HepG2 (cell line): ENCODE data around the gene KRTAP3-3. TPM values are rescaled to one million over a fixed set of nuclear protein-coding genes. Genes with fewer than 3 reads are reported as not detected.

Experiments
- ATAC-seq: fragments of 200-7000 bp; cut with Tn5 transposase; 3 replicates; pipeline ENCODE4 v1.9.1; 2020; ENCODE audit warnings: mild to moderate bottlenecking, moderate library complexity
- BruUV-seq: library from RNA; stranded (reverse); fragments of 400-500 nt; replicated peaks from 2 replicates; lab custom pipeline; 2021; lab: Mats Ljungman, UMichigan
- CTCF ChIA-PET: fragments of 300-600 bp; formaldehyde crosslinking; extraction: SDS; loops from one replicate; lab custom pipeline; 2021; ENCODE audit warnings: low total read pairs, inconsistent platforms, low intra/inter-chr PET ratio; lab: Yijun Ruan, JAX
- POLR2A ChIA-PET: fragments of 350-600 bp; sonication (Branson Sonifier 250); formaldehyde crosslinking; loops from one replicate; lab custom pipeline; 2020; ENCODE audit warnings: antibody characterized with exemption, inconsistent platforms; lab: Yijun Ruan, JAX
- DNase-seq: peaks from one replicate; pipeline ENCODE4 v3.0.0-alpha.2; 2015; ENCODE audit warnings: low spot score
- FAIRE-seq: peaks from 3 replicates; lab custom pipeline; 2011; peaks lifted over from hg19 to GRCh38; lab: Jason Lieb, UNC
- H2AFZ ChIP-seq: one replicate; pipeline ENCODE4 v1.6.1; 2011; ENCODE audit warnings: low read length, inconsistent platforms
- H3K27ac ChIP-seq: fragments of 300-600 bp; 3 replicates; pipeline ENCODE4 v1.8.0; 2011; ENCODE audit warnings: mixed run types, mild to moderate bottlenecking, mixed read lengths, low read length, inconsistent platforms; ENCODE audit not compliant: insufficient read depth; ENCODE audit errors: extremely low read length
- H3K27me3 ChIP-seq, 2 experiments: fragments of 200-600 bp in 1 of 2; 2 replicates in 1 of 2; 3 replicates in 1 of 2; pipeline versions ENCODE4 v1.6.0 to v1.8.0; 2011; ENCODE audit warnings: low read length in 2 of 2, mild to moderate bottlenecking in 2 of 2, moderate library complexity in 2 of 2, inconsistent platforms in 1 of 2; ENCODE audit not compliant: insufficient read depth in 2 of 2, control insufficient read depth in 1 of 2
- H3K36me3 ChIP-seq, 2 experiments: fragments of 200-600 bp in 1 of 2; replicated peaks in 1 of 2; 2 replicates in 1 of 2; 3 replicates in 1 of 2; pipeline versions ENCODE4 v1.5.1 to v1.8.0; 2011; ENCODE audit warnings: low read length in 2 of 2, inconsistent platforms in 1 of 2; ENCODE audit not compliant: insufficient read depth in 2 of 2, control insufficient read depth in 1 of 2
- H3K4me1 ChIP-seq: 2 replicates; pipeline ENCODE4 v1.5.1; 2012; ENCODE audit warnings: low read length, inconsistent platforms; ENCODE audit not compliant: insufficient read depth
- H3K4me2 ChIP-seq: 2 replicates; pipeline ENCODE4 v1.6.0; 2011; ENCODE audit warnings: low read depth, low read length, inconsistent platforms
- H3K4me3 ChIP-seq, 3 experiments: fragments of 200-600 bp in 1 of 3; sonication (generic), shearing (Covaris generic) in 1 of 3; replicated peaks in 1 of 3; 2 replicates each; pipeline ENCODE4 v1.5.1; 2011 to 2016; ENCODE audit warnings: low read length in 3 of 3, inconsistent platforms in 2 of 3, low read depth in 2 of 3, mild to moderate bottlenecking in 2 of 3, control low read depth in 1 of 3, mixed read lengths in 1 of 3; ENCODE audit not compliant: insufficient read depth in 1 of 3
- H3K79me2 ChIP-seq: one replicate; pipeline ENCODE4 v1.6.1; 2011; ENCODE audit warnings: low read length, inconsistent platforms; ENCODE audit not compliant: insufficient read depth
- H3K9ac ChIP-seq: 2 replicates; pipeline ENCODE4 v1.6.0; 2011; ENCODE audit warnings: mild to moderate bottlenecking, low read depth, low read length, inconsistent platforms; ENCODE audit not compliant: insufficient read depth
- H3K9me3 ChIP-seq: 2 replicates; pipeline ENCODE4 v1.5.1; 2012; ENCODE audit warnings: mild to moderate bottlenecking, low read length
- H4K20me1 ChIP-seq: 2 replicates; pipeline ENCODE4 v1.6.0; 2011; ENCODE audit warnings: inconsistent platforms, mild to moderate bottlenecking, low read length, moderate library complexity; ENCODE audit not compliant: insufficient read depth
- ASH2L ChIP-seq: fragments of 300-600, 200-600 bp; sonication (generic); IDR thresholded peaks from 2 replicates; pipeline ENCODE4 v1.7.0; 2017; ENCODE audit warnings: low read depth, mild to moderate bottlenecking, moderate library complexity, mixed read lengths, low read length; ENCODE audit not compliant: insufficient read length
- ATF6 ChIP-seq: sonication (generic); formaldehyde crosslinking; conservative IDR thresholded peaks from 2 replicates; pipeline ENCODE4 v1.4.0; 2020; ENCODE audit warnings: missing genetic modification reagents
- CREB1 ChIP-seq, 2 experiments: fragments of 450-650 bp in 1 of 2; IDR thresholded peaks; 2 replicates each; pipeline ENCODE4 v1.6.1; 2016 to 2017; ENCODE audit warnings: control low read depth in 1 of 2, mild to moderate bottlenecking in 1 of 2, missing compliant biosample characterization in 1 of 2, missing genetic modification characterization in 1 of 2
- DR1 ChIP-seq: sonication (generic); formaldehyde crosslinking; IDR thresholded peaks from 2 replicates; pipeline ENCODE4 v1.8.0; 2021; ENCODE audit warnings: mild to moderate bottlenecking, missing genetic modification reagents, inconsistent platforms
- EP300 ChIP-seq, 3 experiments: sonication (generic) in 1 of 3; formaldehyde crosslinking in 1 of 3; IDR thresholded peaks; 2 replicates each; pipeline versions ENCODE4 v1.5.1 to v1.6.1; 2011 to 2020; ENCODE audit warnings: low read depth in 2 of 3, low read length in 2 of 3, borderline replicate concordance in 1 of 3, improper control_type of control experiment in 1 of 3, mild to moderate bottlenecking in 1 of 3, missing genetic modification reagents in 1 of 3, moderate library complexity in 1 of 3
- GPN1 ChIP-seq: sonication (generic); formaldehyde crosslinking; IDR thresholded peaks from 2 replicates; pipeline ENCODE4 v1.5.1; 2020; ENCODE audit warnings: missing genetic modification reagents, borderline replicate concordance
- HNF4A ChIP-seq: sonication (generic); formaldehyde crosslinking; IDR thresholded peaks from 2 replicates; pipeline ENCODE4 v1.4.0; 2020; ENCODE audit warnings: missing genetic modification reagents
- HNF4G ChIP-seq, 2 experiments: sonication (generic) in 1 of 2; formaldehyde crosslinking in 1 of 2; IDR thresholded peaks; 2 replicates each; pipeline versions ENCODE4 v1.4.0 to v1.6.1; 2011 to 2020; ENCODE audit warnings: borderline replicate concordance in 2 of 2, low read depth in 2 of 2, mild to moderate bottlenecking in 2 of 2, low read length in 1 of 2, missing genetic modification reagents in 1 of 2, moderate library complexity in 1 of 2
- JUND ChIP-seq: sonication (generic); formaldehyde crosslinking; IDR thresholded peaks from 2 replicates; pipeline ENCODE4 v1.8.0; 2022; ENCODE audit warnings: mild to moderate bottlenecking, missing genetic modification reagents
- MAFF ChIP-seq: IDR thresholded peaks from 2 replicates; pipeline ENCODE4 v1.6.1; 2011; ENCODE audit warnings: low read depth, low read length, improper control_type of control experiment
- MIXL1 ChIP-seq: IDR thresholded peaks from 2 replicates; pipeline ENCODE4 v1.6.1; 2016
- NCOA2 ChIP-seq: sonication (generic); formaldehyde crosslinking; IDR thresholded peaks from 2 replicates; pipeline ENCODE4 v1.8.0; 2022; ENCODE audit warnings: inconsistent platforms
- NR2C2 ChIP-seq: sonication (generic); formaldehyde crosslinking; IDR thresholded peaks from 2 replicates; pipeline ENCODE4 v1.4.0; 2020; ENCODE audit warnings: missing genetic modification reagents, mild to moderate bottlenecking, moderate library complexity, borderline replicate concordance
- NR2F2 ChIP-seq: IDR thresholded peaks from 2 replicates; pipeline ENCODE4 v1.6.1; 2012; ENCODE audit warnings: low read depth, inconsistent platforms, borderline replicate concordance
- NR2F6 ChIP-seq, 2 experiments: IDR thresholded peaks; 2 replicates each; pipeline ENCODE4 v1.6.1; 2016; ENCODE audit warnings: antibody characterized with exemption in 1 of 2, mild to moderate bottlenecking in 1 of 2
- PPARG ChIP-seq: conservative IDR thresholded peaks from 2 replicates; pipeline ENCODE4 v1.6.1; 2016; ENCODE audit warnings: missing biosample characterization, missing genetic modification reagents
- RARA ChIP-seq: IDR thresholded peaks from 2 replicates; pipeline ENCODE4 v1.6.1; 2016; ENCODE audit warnings: missing genetic modification reagents, missing compliant biosample characterization
- RXRB ChIP-seq: IDR thresholded peaks from 2 replicates; pipeline ENCODE4 v1.6.1; 2016; ENCODE audit warnings: borderline replicate concordance, missing genetic modification reagents, missing compliant biosample characterization
- SSRP1 ChIP-seq: IDR thresholded peaks from 2 replicates; pipeline ENCODE4 v1.6.1; 2016; ENCODE audit warnings: control low read depth
- TEAD3 ChIP-seq: optimal IDR thresholded peaks from 2 replicates; pipeline ENCODE3; 2016; ENCODE audit warnings: borderline replicate concordance
- TFDP1 ChIP-seq: IDR thresholded peaks from 2 replicates; pipeline ENCODE4 v1.6.1; 2016; ENCODE audit warnings: missing compliant biosample characterization, missing genetic modification reagents, borderline replicate concordance
- whole genome bisulfite sequencing: methylation state at CpG from one replicate; pipeline ENCODE4 v1.1.6; 2017; ENCODE audit warnings: low lambda C conversion rate; 5-methylcytosine and 5-hydroxymethylcytosine counted together
- in situ Hi-C: cut with HindIII; loops from 2 replicates; pipeline ENCODE4 v1.10.0; 2017; ENCODE audit warnings: low pct_unique_long_range_greater_than_20kb; ENCODE audit not compliant: extremely low pct_ligation_motif_present
- intact Hi-C: fragments of 100-400 bp; cut with micrococcal nuclease; formaldehyde crosslinking; loops from one replicate; pipeline ENCODE4 v1.10.0; 2022; ENCODE audit not compliant: unreplicated experiment
- polyA plus RNA-seq, 8 experiments: library from polyadenylated mRNA; depleted of rRNA in 3 of 8; stranded (reverse) in 7 of 8; unstranded in 1 of 8; fragments of >200 nt; fragmentation: Illumina TruSeq in 4 of 8; extraction: Trizol in 4 of 8; gene quantifications; 2 replicates each; pipeline versions ENCODE4 v1.2.1 to v1.2.3, GENCODE V29; 2011 to 2016; ENCODE audit warnings: low read depth in 4 of 8, missing spikeins in 1 of 8, mixed read lengths in 1 of 8; ENCODE audit not compliant: insufficient read depth in 1 of 8
- total RNA-seq, 5 experiments: library from RNA; depleted of rRNA; stranded (reverse); fragments of >200 nt; fragmentation: Illumina TruSeq; extraction: Trizol; gene quantifications; 2 replicates each; pipeline ENCODE4 v1.2.3, GENCODE V29; 2016; ENCODE audit warnings: low read depth in 1 of 5

The KRTAP3-3 gene
- total and polyA plus RNA-seq, 2 of the 13 experiments (the other 11 are each of a cell fraction or from before 2014, with no cell fraction given), result not detected

GRCh38 chr17:41002814-41003213, 8.8 kb upstream of the KRTAP3-3 start:
- Histone ChIP-seq H3K36me3 (no peaks in the 10 kb centered on the region), H4K20me1 (no peaks in the 10 kb centered on the region), H3K27me3 (no peaks in the 10 kb centered on the region), H3K79me2 (no peaks in the 10 kb centered on the region), H3K4me3 (no peak overlapping the region), H3K4me2 (peak overlapping the region; percentile 25), H3K4me1 (peaks cover 52% of the 10 kb centered on the region), H2AFZ (no peak overlapping the region), H3K9me3 (no peaks in the 10 kb centered on the region), H3K27ac (peak overlapping the region; percentile 52), H3K9ac (no peak overlapping the region)
- intact Hi-C loops (no loop called here), in situ Hi-C loops (loop anchor here (5.0 kb wide), 2 partner anchors 41 to 91 kb away; no protein-coding TSS in a partner anchor)
- BruUV-seq, result no TSS peak
- ChIA-PET CTCF (no interaction called here), POLR2A (no interaction called here)
- peak; percentile 64 for ATAC-seq
- 3% methylated on average over 5 of the region's 5 CpGs for WGBS
- peak; percentile 79 for DNase-seq
- FAIRE-seq, result no peak
- TF ChIP-seq PPARG (CRISPR knock-in tag) (0 out of 2 replicates have a peak, but pooled peaks have one; percentile 12), CREB1 (IDR thresholded peaks at IDR 0.05) (0 out of 2 replicates have a peak, but pooled peaks have one; percentile 34), CREB1 (CRISPR knock-in tag; IDR thresholded peaks at IDR 0.05) (no peak), NR2F6 (IDR thresholded peaks at IDR 0.05) (peak; percentile 72), NR2F6 (CRISPR knock-in tag; IDR thresholded peaks at IDR 0.05) (peak; percentile 71), JUND (CRISPR knock-in tag) (no peak), HNF4G (IDR thresholded peaks at IDR 0.05; ENCODE audit: borderline replicate concordance, low read depth, low read length) (peak; percentile 38; the same call in 1 of the 2 replicates), HNF4G (CRISPR knock-in tag; IDR thresholded peaks at IDR 0.05; ENCODE audit: borderline replicate concordance, low read depth) (no peak), ASH2L (peak; percentile 35), NR2F2 (peak; percentile 26; the same call in 1 of the 2 replicates), DR1 (CRISPR knock-in tag) (no peak), EP300 (IDR thresholded peaks at IDR 0.05; ENCODE audit: low read depth in 2 of 2, low read length in 2 of 2) (peak in 1 of 2 experiments; percentile 51; a peak in 1 of 4 replicates), EP300 (CRISPR knock-in tag; IDR thresholded peaks at IDR 0.05; ENCODE audit: borderline replicate concordance) (no peak), HNF4A (CRISPR knock-in tag) (peak; percentile 28; the same call in 1 of the 2 replicates), TFDP1 (CRISPR knock-in tag) (peak; percentile 40; the same call in 1 of the 2 replicates), ATF6 (CRISPR knock-in tag) (no peak), SSRP1 (CRISPR knock-in tag) (no peak), NR2C2 (CRISPR knock-in tag) (no peak), MIXL1 (CRISPR knock-in tag) (peak; percentile 53; the same call in 1 of the 2 replicates), MAFF (peak; percentile 22; the same call in 1 of the 2 replicates), GPN1 (CRISPR knock-in tag) (no peak), TEAD3 (CRISPR knock-in tag) (peak; percentile 72), NCOA2 (CRISPR knock-in tag) (peak; percentile 50; the same call in 1 of the 2 replicates), RXRB (peak; percentile 76), RARA (CRISPR knock-in tag) (peak; percentile 78)
